Immature natural killer cell (primary cell): ENCODE measurements around the gene XPC. TPM values are rescaled to one million over a fixed set of nuclear protein-coding genes. Genes with fewer than 3 reads are reported as not detected.
"Not testable (repeated sequence)": the region's sequence is repeated elsewhere in the genome, so short reads cannot be mapped to it uniquely, and the experiment has no call there.

Experiments
- DNase-seq, 3 donors: peaks; one replicate each; pipeline ENCODE4 v3.0.0; 2022; ENCODE audit warnings: mixed read lengths in 1 of 3
- H3K27ac Mint-ChIP-seq, 6 donors: one replicate each; pipeline ENCODE4 v1.8.0; 2020; ENCODE audit warnings: mixed read lengths in 6 of 6, mild to moderate bottlenecking in 5 of 6, inconsistent platforms in 4 of 6, moderate library complexity in 3 of 6
- H3K27me3 Mint-ChIP-seq, 3 donors: one replicate each; pipeline ENCODE4 v1.8.0; 2020 to 2021; ENCODE audit warnings: low read depth in 3 of 3, mild to moderate bottlenecking in 3 of 3, mixed read lengths in 3 of 3, moderate library complexity in 3 of 3, inconsistent platforms in 1 of 3
- H3K36me3 Mint-ChIP-seq, 3 donors: one replicate each; pipeline ENCODE4 v1.8.0; 2020; ENCODE audit warnings: mixed read lengths in 3 of 3, inconsistent platforms in 2 of 3, mild to moderate bottlenecking in 2 of 3
- H3K4me1 Mint-ChIP-seq, 2 donors: one replicate each; pipeline ENCODE4 v1.8.0; 2020; ENCODE audit warnings: inconsistent platforms in 2 of 2, mild to moderate bottlenecking in 2 of 2, mixed read lengths in 2 of 2, moderate library complexity in 1 of 2
- H3K4me3 Mint-ChIP-seq, 5 donors: one replicate each; pipeline ENCODE4 v1.8.0; 2020; ENCODE audit warnings: mild to moderate bottlenecking in 5 of 5, mixed read lengths in 5 of 5, inconsistent platforms in 3 of 5, moderate library complexity in 3 of 5
- H3K9me3 Mint-ChIP-seq, 6 donors: one replicate each; pipeline ENCODE4 v1.8.0; 2020; ENCODE audit warnings: mild to moderate bottlenecking in 6 of 6, mixed read lengths in 6 of 6, inconsistent platforms in 4 of 6, moderate library complexity in 3 of 6
- polyA plus RNA-seq, 3 donors: library from polyadenylated mRNA; unstranded; fragments of 300-500 nt; fragmentation: Illumina TruSeq; gene quantifications; one replicate each; pipeline ENCODE4 v1.2.3, GENCODE V29; 2021

XPC gene
- polyA plus RNA-seq, 3 donors from 2014 or later, result 20.3 to 32.2 (median 22.6) TPM

GRCh38 chr3:14127516-14128161, 50.8 kb downstream of the XPC start:
- peak overlapping the region in 4 of 5 donors; percentile 22 to 50 (median 30) for H3K4me3 Mint-ChIP-seq
- H3K27ac Mint-ChIP-seq, result peak overlapping the region; percentile 6 to 81 (median 66)
- H3K36me3 Mint-ChIP-seq, result peaks cover 14 to 37% (median 22%) of the 10 kb centered on the region in 3 donors
- H3K4me1 Mint-ChIP-seq, result peaks cover 46 to 54% of the 10 kb centered on the region in 2 donors
- no peak for DNase-seq
- peaks cover 4 to 13% (median 10%) of the 10 kb centered on the region in 3 donors for H3K27me3 Mint-ChIP-seq
- no peaks in the 10 kb centered on the region for H3K9me3 Mint-ChIP-seq

GRCh38 chr3:14126887-14127505, 51.4 kb downstream of the XPC start:
- H3K27me3 Mint-ChIP-seq, result peaks cover 4 to 10% (median 10%) of the 10 kb centered on the region in 3 donors
- peaks cover 48 to 60% of the 10 kb centered on the region in 2 donors for H3K4me1 Mint-ChIP-seq
- peak overlapping the region; percentile 29 to 96 (median 95) for H3K4me3 Mint-ChIP-seq
- H3K27ac Mint-ChIP-seq, result peak overlapping the region; percentile 23 to 96 (median 64)
- H3K36me3 Mint-ChIP-seq, result peaks cover 11 to 36% (median 22%) of the 10 kb centered on the region in 3 donors
- no peaks in the 10 kb centered on the region for H3K9me3 Mint-ChIP-seq
- DNase-seq, result no peak

- peak overlapping the region; percentile 95 to 96 (median 95) for H3K4me3 Mint-ChIP-seq
- no peak for DNase-seq
- peak overlapping the region; percentile 92 to 97 (median 96) for H3K27ac Mint-ChIP-seq
- H3K9me3 Mint-ChIP-seq, result no peaks in the 10 kb centered on the region
- H3K27me3 Mint-ChIP-seq, result peaks cover 4 to 10% (median 10%) of the 10 kb centered on the region in 3 donors
- peaks cover 9 to 31% (median 17%) of the 10 kb centered on the region in 3 donors for H3K36me3 Mint-ChIP-seq
- peaks cover 49 to 61% of the 10 kb centered on the region in 2 donors for H3K4me1 Mint-ChIP-seq
These were observed 52.1 kb downstream of the XPC start for GRCh38 chr3:14126017-14126886.

GRCh38 chr3:14125193-14126016, 53.0 kb downstream of the XPC start:
- H3K27me3 Mint-ChIP-seq, result peaks cover 4 to 10% (median 8%) of the 10 kb centered on the region in 3 donors
- no peaks in the 10 kb centered on the region for H3K9me3 Mint-ChIP-seq
- peak in 2 of 3 donors; percentile 29 to 41 for DNase-seq
- peak overlapping the region; percentile 95 to 96 (median 95) for H3K4me3 Mint-ChIP-seq
- H3K27ac Mint-ChIP-seq, result peak overlapping the region; percentile 92 to 97 (median 96)
- peaks cover 50 to 61% of the 10 kb centered on the region in 2 donors for H3K4me1 Mint-ChIP-seq
- H3K36me3 Mint-ChIP-seq, result peaks cover 11 to 34% (median 19%) of the 10 kb centered on the region in 3 donors

GRCh38 chr3:14124615-14125192, 53.7 kb downstream of the XPC start, which contains the start of the genes CHCHD4 and TMEM43:
Gene CHCHD4 (minus strand): TSS chr3:14124870. CDS start chr3:14124676, 194 bp downstream.
Gene TMEM43 (plus strand): TSS chr3:14125052. CDS start chr3:14125194, 142 bp downstream.
- DNase-seq, result peak; percentile 99
- no peaks in the 10 kb centered on the region for H3K9me3 Mint-ChIP-seq
- peak within 1 kb of the TSS; percentile 92 to 97 (median 96) for H3K27ac Mint-ChIP-seq
- H3K27me3 Mint-ChIP-seq, result peaks cover 4 to 10% (median 8%) of the 10 kb centered on the region in 3 donors
- H3K4me1 Mint-ChIP-seq, result peaks cover 50 to 61% of the 10 kb centered on the region in 2 donors
- H3K4me3 Mint-ChIP-seq, result peak within 1 kb of the TSS; percentile 95 to 96 (median 95)
- H3K36me3 Mint-ChIP-seq, result peaks cover 12 to 33% (median 19%) of the 10 kb centered on the region in 3 donors

- Mint-ChIP-seq H3K27me3 (peaks cover 4 to 10% (median 8%) of the 10 kb centered on the region in 3 donors), H3K4me3 (peak overlapping the region; percentile 88 to 96 (median 95)), H3K4me1 (peaks cover 50 to 61% of the 10 kb centered on the region in 2 donors), H3K36me3 (peaks cover 9 to 28% (median 16%) of the 10 kb centered on the region in 3 donors), H3K9me3 (no peaks in the 10 kb centered on the region), H3K27ac (peak overlapping the region; percentile 90 to 97 (median 94))
- no peak for DNase-seq
These were observed 54.2 kb downstream of the XPC start for GRCh38 chr3:14124223-14124614.

GRCh38 chr3:14123308-14124222, 54.8 kb downstream of the XPC start:
- H3K36me3 Mint-ChIP-seq, result peaks cover 9 to 22% (median 11%) of the 10 kb centered on the region in 3 donors
- H3K27me3 Mint-ChIP-seq, result peaks cover 4 to 10% (median 8%) of the 10 kb centered on the region in 3 donors
- H3K9me3 Mint-ChIP-seq, result no peaks in the 10 kb centered on the region
- DNase-seq, result peak in 1 of 3 donors; percentile 16
- peak overlapping the region; percentile 90 to 97 (median 94) for H3K27ac Mint-ChIP-seq
- peak overlapping the region; percentile 88 to 96 (median 95) for H3K4me3 Mint-ChIP-seq
- H3K4me1 Mint-ChIP-seq, result peaks cover 48 to 57% of the 10 kb centered on the region in 2 donors

GRCh38 chr3:14122301-14122700, 56.1 kb downstream of the XPC start:
- Mint-ChIP-seq H3K27ac (peak overlapping the region in 4 of 6 donors; percentile 42 to 92 (median 63)), H3K9me3 (no peaks in the 10 kb centered on the region), H3K36me3 (peaks cover 6 to 11% (median 9%) of the 10 kb centered on the region in 3 donors), H3K4me3 (peak overlapping the region; percentile 2 to 58 (median 36)), H3K27me3 (peaks cover 4 to 10% (median 8%) of the 10 kb centered on the region in 3 donors), H3K4me1 (peaks cover 35 to 44% of the 10 kb centered on the region in 2 donors)
- no peak for DNase-seq

GRCh38 chr3:14121859-14122258, 56.5 kb downstream of the XPC start:
- Mint-ChIP-seq H3K4me3 (no peak overlapping the region), H3K27ac (peak overlapping the region in 1 of 6 donors; percentile 63), H3K27me3 (peaks cover 4 to 9% (median 8%) of the 10 kb centered on the region in 3 donors), H3K9me3 (no peaks in the 10 kb centered on the region), H3K4me1 (peaks cover 31 to 39% of the 10 kb centered on the region in 2 donors), H3K36me3 (peaks cover 6 to 11% (median 9%) of the 10 kb centered on the region in 3 donors)
- no peak for DNase-seq

GRCh38 chr3:14120921-14121448, 57.4 kb downstream of the XPC start:
- not testable (repeated sequence) for H3K9me3 Mint-ChIP-seq, DNase-seq, H3K4me3 Mint-ChIP-seq, H3K27me3 Mint-ChIP-seq
- Mint-ChIP-seq H3K36me3 (peaks cover 6 to 11% (median 9%) of the 10 kb centered on the region in 3 donors), H3K4me1 (peaks cover 22 to 31% of the 10 kb centered on the region in 2 donors), H3K27ac (peak overlapping the region in 2 of 6 donors; percentile 6 to 40)
